CD8-positive, alpha-beta memory T cell (primary cell): ENCODE data around the gene HYOU1. TPM values are rescaled to one million over a fixed set of nuclear protein-coding genes. Genes with fewer than 3 reads are reported as not detected.

Experiments used
- CTCF ChIA-PET: fragments of 350-600 bp; sonication (Branson Sonifier 250); formaldehyde crosslinking; loops from one replicate; lab custom pipeline; 2021; ENCODE audit warnings: antibody characterized with exemption; lab: Charles Lee
- POLR2A ChIA-PET: fragments of 350-600 bp; sonication (Branson Sonifier 250); formaldehyde crosslinking; loops from one replicate; lab custom pipeline; 2021; ENCODE audit warnings: antibody characterized with exemption; lab: Charles Lee
- DNase-seq, 5 donors: peaks; one replicate each; pipeline versions ENCODE4 v3.0.0 to v3.0.0-alpha.2; 2020 to 2022; ENCODE audit warnings: mixed read lengths in 1 of 5
- H3K27ac ChIP-seq: one replicate; pipeline ENCODE4 v1.7.0; 2013; ENCODE audit warnings: low read depth, mild to moderate bottlenecking, low read length, moderate library complexity
- H3K27me3 ChIP-seq: 2 replicates; pipeline ENCODE4 v1.7.0; 2013; ENCODE audit warnings: low read length, mild to moderate bottlenecking; ENCODE audit not compliant: insufficient read depth, poor library complexity, severe bottlenecking
- H3K36me3 ChIP-seq: 2 replicates; pipeline ENCODE4 v1.7.0; 2013; ENCODE audit warnings: mild to moderate bottlenecking, low read length, moderate library complexity; ENCODE audit not compliant: insufficient read depth
- H3K4me1 ChIP-seq: 2 replicates; pipeline ENCODE4 v1.7.0; 2013; ENCODE audit warnings: mild to moderate bottlenecking, low read length, moderate library complexity; ENCODE audit not compliant: insufficient read depth
- H3K4me3 ChIP-seq: 2 replicates; pipeline ENCODE4 v1.7.0; 2013; ENCODE audit warnings: mild to moderate bottlenecking, low read length
- H3K9me3 ChIP-seq: 2 replicates; pipeline ENCODE4 v1.7.0; 2013; ENCODE audit warnings: mild to moderate bottlenecking, low read length
- H3K27ac Mint-ChIP-seq, 8 donors: one replicate each; pipeline ENCODE4 v1.8.0; 2020 to 2021; ENCODE audit warnings: mixed read lengths in 8 of 8, mild to moderate bottlenecking in 6 of 8, inconsistent platforms in 3 of 8, moderate library complexity in 3 of 8
- H3K27me3 Mint-ChIP-seq, 2 donors: one replicate each; pipeline ENCODE4 v1.8.0; 2020 to 2021; ENCODE audit warnings: mixed read lengths in 2 of 2, mild to moderate bottlenecking in 1 of 2, moderate library complexity in 1 of 2
- H3K36me3 Mint-ChIP-seq, 3 donors: one replicate each; pipeline ENCODE4 v1.8.0; 2020 to 2021; ENCODE audit warnings: mixed read lengths in 3 of 3, inconsistent platforms in 1 of 3, mild to moderate bottlenecking in 1 of 3
- H3K4me1 Mint-ChIP-seq, 3 donors: one replicate each; pipeline ENCODE4 v1.8.0; 2020 to 2021; ENCODE audit warnings: mixed read lengths in 3 of 3, inconsistent platforms in 1 of 3, mild to moderate bottlenecking in 1 of 3
- H3K4me3 Mint-ChIP-seq, 7 donors: one replicate each; pipeline ENCODE4 v1.8.0; 2020 to 2021; ENCODE audit warnings: mixed read lengths in 7 of 7, mild to moderate bottlenecking in 6 of 7, moderate library complexity in 4 of 7, inconsistent platforms in 2 of 7
- H3K9me3 Mint-ChIP-seq, 5 donors: one replicate each; pipeline ENCODE4 v1.8.0; 2020 to 2022; ENCODE audit warnings: mixed read lengths in 5 of 5, mild to moderate bottlenecking in 3 of 5, moderate library complexity in 2 of 5, inconsistent platforms in 1 of 5
- polyA plus RNA-seq: library from polyadenylated mRNA; unstranded; fragments of 300-500 nt; fragmentation: Illumina TruSeq; gene quantifications from one replicate; pipeline ENCODE4 v1.2.3, GENCODE V29; 2021
- total RNA-seq, 2 experiments: library from RNA; stranded (reverse); gene quantifications; one replicate each; pipeline ENCODE4 v1.2.3, GENCODE V29; 2021

Gene HYOU1
- total and polyA plus RNA-seq, 3 experiments from 2014 or later = 33.4 to 181 (median 181) TPM

DNA sequence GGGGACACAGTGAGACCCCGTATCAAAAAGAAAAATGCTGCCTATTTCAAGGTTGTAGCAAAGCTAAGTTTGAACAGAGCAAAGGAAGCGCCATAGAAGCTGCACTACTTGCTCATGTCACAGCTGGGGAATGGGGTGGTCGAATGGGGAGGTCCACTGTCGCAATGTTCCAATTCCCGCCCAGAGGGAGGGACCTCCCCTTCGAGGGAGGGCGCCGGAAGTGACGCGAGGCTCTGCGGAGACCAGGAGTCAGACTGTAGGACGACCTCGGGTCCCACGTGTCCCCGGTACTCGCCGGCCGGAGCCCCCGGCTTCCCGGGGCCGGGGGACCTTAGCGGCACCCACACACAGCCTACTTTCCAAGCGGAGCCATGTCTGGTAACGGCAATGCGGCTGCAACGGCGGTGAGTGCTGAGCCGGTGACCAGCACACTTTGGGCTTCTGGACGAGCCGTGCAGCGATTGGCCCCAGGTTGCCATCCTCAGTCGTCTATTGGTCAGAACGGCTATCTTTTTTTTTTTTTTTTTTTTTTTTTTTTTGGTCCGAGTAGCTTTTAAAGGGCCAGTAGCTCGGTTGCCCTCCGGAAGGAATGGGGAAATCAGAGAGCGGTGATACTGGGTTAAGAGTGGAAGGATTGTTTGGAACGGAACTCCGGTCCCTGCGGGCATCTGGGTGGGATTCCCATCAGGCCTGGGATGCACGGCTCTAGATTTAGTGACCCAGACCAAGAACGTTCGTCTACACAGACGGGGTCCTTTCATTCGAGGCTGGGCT lies 27.8 kb upstream of the HYOU1 start, which contains the start of gene HMBS:
Gene HMBS (plus strand): TSS at position 219 of the 774 bp plus-strand sequence. CDS start 153 bp downstream, at position 372.
- no peaks in the 10 kb centered on the region for H3K27me3 ChIP-seq
- POLR2A ChIA-PET = interaction anchor here (0.6 to 2.7 kb wide), 19 partner anchors 8 to 1854 kb away, joined by 3 to 39 read pairs (median 5); partner anchors contain the start of genes C2CD2L, CBL, CENATAC and DPAGT1
- no peaks in the 10 kb centered on the region for H3K9me3 Mint-ChIP-seq

DNA sequence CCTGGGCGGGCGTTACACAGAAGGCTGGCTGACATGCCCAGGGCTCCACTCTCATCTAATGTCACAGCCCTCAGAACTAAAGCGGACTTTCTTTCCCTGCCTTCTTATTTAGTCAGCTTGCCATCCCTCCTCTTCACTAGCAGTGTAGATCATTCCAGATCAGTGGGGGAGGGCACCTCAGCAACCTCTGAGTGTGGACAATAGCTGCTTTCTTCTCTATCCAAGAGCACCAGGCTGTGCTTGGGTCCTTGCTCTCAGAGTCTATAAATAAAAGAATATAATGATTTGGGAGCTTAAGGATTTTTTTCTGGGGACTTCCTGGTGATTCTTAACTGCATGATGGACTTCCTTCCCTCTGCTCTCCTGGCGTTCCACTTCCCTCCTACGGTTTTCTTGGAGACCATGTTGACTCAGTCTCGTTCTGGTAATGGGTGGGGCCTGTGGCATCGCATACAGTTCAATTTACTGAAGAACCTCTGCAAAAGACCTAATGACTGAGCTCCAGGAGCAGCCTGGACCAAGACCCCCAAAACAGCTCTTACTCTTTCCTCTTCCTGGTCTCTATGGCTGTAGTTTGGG lies 24.8 kb upstream of the HYOU1 start:
- H3K27me3 ChIP-seq = no peaks in the 10 kb centered on the region
- peaks cover 15% of the 10 kb centered on the region for H3K4me1 ChIP-seq
- Mint-ChIP-seq H3K36me3 (peaks cover 0 to 65% (median 13%) of the 10 kb centered on the region in 3 donors), H3K4me3 (peak overlapping the region in 1 of 7 donors; percentile 43), H3K27ac (peak overlapping the region in 5 of 8 donors; percentile 56 to 86 (median 64)), H3K4me1 (peaks cover 12 to 19% (median 14%) of the 10 kb centered on the region in 3 donors), H3K27me3 (no peaks in the 10 kb centered on the region), H3K9me3 (no peaks in the 10 kb centered on the region)
- H3K36me3 ChIP-seq = peaks cover 48% of the 10 kb centered on the region
- CTCF ChIA-PET = no interaction called here
- no peak overlapping the region for H3K27ac ChIP-seq
- DNase-seq = no peak
- POLR2A ChIA-PET = no interaction called here
- H3K4me3 ChIP-seq = no peak overlapping the region
- H3K9me3 ChIP-seq = no peaks in the 10 kb centered on the region

More for the DNA sequence above, 27.8 kb upstream of the HYOU1 start, which contains the start of gene HMBS:
- CTCF ChIA-PET = interaction anchor here (0.7 to 2.9 kb wide), 9 partner anchors 10 to 293 kb away, joined by 3 to 13 read pairs (median 7); partner anchors contain the start of gene VPS11
- H3K36me3 Mint-ChIP-seq = peaks cover 0 to 34% (median 3%) of the 10 kb centered on the region in 3 donors
- peaks cover 15% of the 10 kb centered on the region for H3K4me1 ChIP-seq
- H3K4me1 Mint-ChIP-seq = peaks cover 17 to 25% (median 21%) of the 10 kb centered on the region in 3 donors
- peak; percentile 88 to 94 (median 90) for DNase-seq
- no peaks in the 10 kb centered on the region for H3K9me3 ChIP-seq
- peak within 1 kb of the TSS; percentile 98 for H3K4me3 ChIP-seq
- no peaks in the 10 kb centered on the region for H3K27me3 Mint-ChIP-seq
- H3K4me3 Mint-ChIP-seq = peak within 1 kb of the TSS; percentile 93 to 98 (median 95)
- H3K36me3 ChIP-seq = peaks cover 18% of the 10 kb centered on the region
- H3K27ac Mint-ChIP-seq = peak within 1 kb of the TSS; percentile 89 to 98 (median 96)
- peak within 1 kb of the TSS; percentile 89 for H3K27ac ChIP-seq

DNA sequence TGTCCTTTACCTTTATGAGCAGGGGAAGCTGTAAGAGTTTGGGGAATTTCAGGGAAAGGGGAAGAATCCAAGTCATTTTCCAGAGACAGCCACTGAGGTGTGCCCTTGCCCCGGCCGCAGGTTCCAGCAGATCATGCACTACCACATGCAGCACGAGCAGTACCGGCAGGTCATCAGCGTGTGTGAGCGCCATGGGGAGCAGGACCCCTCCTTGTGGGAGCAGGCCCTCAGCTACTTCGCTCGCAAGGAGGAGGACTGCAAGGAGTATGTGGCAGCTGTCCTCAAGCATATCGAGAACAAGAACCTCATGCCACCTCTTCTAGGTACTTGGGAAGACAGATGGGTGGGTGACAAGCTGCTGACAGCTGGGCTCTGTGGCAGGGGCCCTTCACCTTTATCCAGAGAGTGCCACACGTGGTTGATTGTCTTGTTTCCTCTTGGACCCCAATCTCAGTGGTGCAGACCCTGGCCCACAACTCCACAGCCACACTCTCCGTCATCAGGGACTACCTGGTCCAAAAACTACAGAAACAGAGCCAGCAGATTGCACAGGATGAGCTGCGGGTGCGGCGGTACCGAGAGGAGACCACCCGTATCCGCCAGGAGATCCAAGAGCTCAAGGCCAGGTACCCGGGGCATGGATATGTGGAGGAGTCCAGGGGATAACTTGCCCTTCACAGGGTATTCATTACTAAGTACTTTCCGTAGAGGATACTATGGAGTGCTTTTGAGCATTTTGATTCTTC lies 21.8 kb upstream of the HYOU1 start:
- Histone ChIP-seq H3K9me3 (no peaks in the 10 kb centered on the region), H3K27ac (no peak overlapping the region), H3K4me1 (no peaks in the 10 kb centered on the region), H3K27me3 (no peaks in the 10 kb centered on the region), H3K4me3 (no peak overlapping the region), H3K36me3 (peaks cover 54% of the 10 kb centered on the region)
- Mint-ChIP-seq H3K4me1 (no peaks in the 10 kb centered on the region), H3K27me3 (no peaks in the 10 kb centered on the region), H3K9me3 (no peaks in the 10 kb centered on the region), H3K27ac (no peak overlapping the region), H3K36me3 (peaks cover 0 to 71% (median 14%) of the 10 kb centered on the region in 3 donors), H3K4me3 (peak overlapping the region in 1 of 7 donors; percentile 24)
- ChIA-PET CTCF (interaction anchor here (1.2 to 2.2 kb wide), 2 partner anchors 11 to 118 kb away, joined by 3 to 6 read pairs; partner anchors contain the start of gene VPS11), POLR2A (no interaction called here)
- no peak for DNase-seq

DNA sequence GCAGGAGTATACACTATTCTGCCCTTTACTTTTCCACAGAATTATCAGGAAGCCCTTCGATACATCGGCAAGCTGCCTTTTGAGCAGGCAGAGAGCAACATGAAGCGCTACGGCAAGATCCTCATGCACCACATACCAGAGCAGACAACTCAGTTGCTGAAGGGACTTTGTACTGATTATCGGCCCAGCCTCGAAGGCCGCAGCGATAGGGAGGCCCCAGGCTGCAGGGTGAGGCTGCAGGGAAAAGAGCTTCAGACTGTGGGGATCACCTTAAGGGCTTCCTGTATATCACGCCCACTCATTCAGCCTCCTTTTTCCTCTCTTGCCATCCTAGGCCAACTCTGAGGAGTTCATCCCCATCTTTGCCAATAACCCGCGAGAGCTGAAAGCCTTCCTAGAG lies 20.8 kb upstream of the HYOU1 start:
- no peak for DNase-seq
- Histone ChIP-seq H3K4me3 (no peak overlapping the region), H3K9me3 (no peaks in the 10 kb centered on the region), H3K27me3 (no peaks in the 10 kb centered on the region), H3K4me1 (no peaks in the 10 kb centered on the region), H3K36me3 (peaks cover 64% of the 10 kb centered on the region), H3K27ac (no peak overlapping the region)
- POLR2A ChIA-PET = no interaction called here
- Mint-ChIP-seq H3K4me1 (peaks cover 0 to 2% (median 2%) of the 10 kb centered on the region in 3 donors), H3K27me3 (no peaks in the 10 kb centered on the region), H3K36me3 (peaks cover 3 to 82% (median 20%) of the 10 kb centered on the region in 3 donors), H3K27ac (peak overlapping the region in 1 of 8 donors; percentile 41), H3K9me3 (no peaks in the 10 kb centered on the region), H3K4me3 (no peak overlapping the region)
- CTCF ChIA-PET = interaction anchor here (2.2 kb wide), 1 partner anchor 10 kb away, joined by 6 read pairs; the partner anchor contains the start of gene VPS11

DNA sequence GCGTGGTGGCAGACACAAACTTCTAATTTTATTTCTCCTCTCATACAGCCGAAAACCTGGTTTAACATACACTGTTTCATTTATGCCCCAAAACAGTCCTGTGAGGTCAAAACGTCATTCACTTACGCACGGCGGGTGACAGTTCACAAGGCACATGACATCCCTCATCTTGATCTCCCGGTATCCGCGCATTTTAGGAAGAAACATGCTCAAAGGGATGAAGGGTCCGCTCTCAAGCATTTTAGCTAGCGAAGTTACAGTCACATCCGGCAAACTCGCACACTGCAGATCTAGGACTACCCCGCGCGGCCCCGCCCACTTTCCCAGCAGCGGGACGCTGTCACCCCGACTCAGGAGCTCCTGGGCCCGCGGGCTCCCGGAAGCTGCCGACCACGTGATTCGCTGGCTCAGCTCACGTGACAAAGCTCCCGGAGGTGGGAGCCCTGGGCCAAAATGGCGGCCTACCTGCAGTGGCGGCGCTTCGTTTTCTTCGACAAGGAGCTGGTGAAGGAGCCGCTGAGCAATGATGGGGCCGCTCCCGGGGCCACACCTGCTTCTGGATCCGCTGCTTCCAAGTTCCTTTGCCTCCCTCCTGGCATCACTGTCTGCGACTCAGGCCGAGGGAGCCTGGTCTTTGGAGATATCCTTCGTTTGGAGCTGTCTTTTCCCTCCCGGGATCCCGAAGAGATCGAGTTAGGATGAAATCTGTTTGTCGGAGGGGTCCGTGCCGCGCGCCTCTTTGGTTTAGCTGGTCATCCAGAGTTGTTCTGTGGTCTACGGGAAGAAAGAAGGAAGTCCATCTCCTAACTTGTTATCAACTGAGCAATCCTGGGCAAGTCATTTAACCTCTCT lies 10.6 kb upstream of the HYOU1 start, which contains the start of gene VPS11:
Gene VPS11 (plus strand): TSS at position 448 of the 852 bp plus-strand sequence. CDS start 6 bp downstream, at position 454.
- Mint-ChIP-seq H3K36me3 (peaks cover under 1 to 44% (median 6%) of the 10 kb centered on the region in 3 donors), H3K27ac (peak within 1 kb of the TSS; percentile 95 to 100 (median 98)), H3K4me3 (peak within 1 kb of the TSS; percentile 90 to 99 (median 94)), H3K9me3 (no peaks in the 10 kb centered on the region), H3K4me1 (peaks cover 32 to 52% (median 42%) of the 10 kb centered on the region in 3 donors), H3K27me3 (no peaks in the 10 kb centered on the region)
- DNase-seq = peak; percentile 96 to 99 (median 98)
- ChIA-PET POLR2A (interaction anchor here (0.6 to 2.5 kb wide), 13 partner anchors 10 to 142 kb away, joined by 3 to 34 read pairs (median 5); partner anchors contain the start of genes BCL9L, C2CD2L, CBL and DPAGT1), CTCF (interaction anchor here (0.8 to 3.1 kb wide), 16 partner anchors 10 to 141 kb away, joined by 3 to 23 read pairs (median 6); partner anchors contain the start of genes BCL9L, C2CD2L, CBL and HINFP)
- peaks cover 28% of the 10 kb centered on the region for H3K4me1 ChIP-seq
- no peaks in the 10 kb centered on the region for H3K27me3 ChIP-seq
- H3K36me3 ChIP-seq = peaks cover 28% of the 10 kb centered on the region
- H3K9me3 ChIP-seq = no peaks in the 10 kb centered on the region
- peak within 1 kb of the TSS; percentile 88 for H3K27ac ChIP-seq
- peak within 1 kb of the TSS; percentile 97 for H3K4me3 ChIP-seq

DNA sequence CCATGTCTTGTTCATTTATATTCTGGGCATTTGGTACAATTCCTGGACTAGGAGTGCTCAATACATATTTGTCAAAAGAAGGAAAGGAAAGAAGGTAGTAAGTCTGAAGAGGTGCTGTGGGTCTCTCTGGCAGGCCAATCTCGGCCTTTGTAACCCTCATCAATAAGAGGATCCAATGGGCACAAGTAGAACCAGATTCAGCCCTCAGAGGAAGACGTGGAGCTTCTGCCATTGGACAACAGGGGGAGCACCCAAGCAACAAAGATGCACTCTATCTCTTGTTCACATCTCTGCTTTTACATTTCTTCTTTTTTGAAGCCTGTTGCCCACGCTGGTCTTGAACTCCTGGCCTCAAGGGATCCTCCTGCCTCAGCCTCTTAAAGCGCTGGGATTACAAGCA lies 8.4 kb upstream of the HYOU1 start:
- POLR2A ChIA-PET = interaction anchor here (0.6 to 1.6 kb wide), 3 partner anchors 29 to 63 kb away, joined by 3 to 7 read pairs (median 4); partner anchors contain the start of gene DPAGT1
- CTCF ChIA-PET = interaction anchor here (1.0 to 3.1 kb wide), 4 partner anchors 9 to 131 kb away, joined by 3 to 23 read pairs (median 12); partner anchors contain the start of genes HMBS and HYOU1
- Histone ChIP-seq H3K27ac (no peak overlapping the region), H3K36me3 (peaks cover 10% of the 10 kb centered on the region), H3K4me3 (no peak overlapping the region), H3K4me1 (peaks cover 28% of the 10 kb centered on the region), H3K9me3 (no peaks in the 10 kb centered on the region), H3K27me3 (no peaks in the 10 kb centered on the region)
- DNase-seq = peak in 3 of 5 donors; percentile 34 to 61 (median 43)
- H3K9me3 Mint-ChIP-seq = no peaks in the 10 kb centered on the region
- no peaks in the 10 kb centered on the region for H3K27me3 Mint-ChIP-seq
- peak overlapping the region in 5 of 7 donors; percentile 47 to 74 (median 55) for H3K4me3 Mint-ChIP-seq
- peak overlapping the region; percentile 60 to 100 (median 92) for H3K27ac Mint-ChIP-seq
- H3K36me3 Mint-ChIP-seq = peaks cover 0 to 28% (median 5%) of the 10 kb centered on the region in 3 donors
- H3K4me1 Mint-ChIP-seq = peaks cover 32 to 54% (median 42%) of the 10 kb centered on the region in 3 donors
